Colon (tissue), 2 donors: ENCODE data around the gene TMEM109.

ENCODE experiments used
- FAIRE-seq: peaks from 2 replicates; lab custom pipeline; 2012; peaks lifted over from hg19 to GRCh38; lab: Jason Lieb, UNC
- donor health status: control.
- donor health status: control.

Gene TMEM109

GRCh38 chr11:60926500-60926899 lies 12.5 kb downstream of the TMEM109 start:
- FAIRE-seq, result no peak

- FAIRE-seq, result no peak
Measured at GRCh38 chr11:60927061-60927592, 13.2 kb downstream of the TMEM109 start.

- no peak for FAIRE-seq
Measured at GRCh38 chr11:60927600-60927999, 13.6 kb downstream of the TMEM109 start.

- no peak for FAIRE-seq
Measured at GRCh38 chr11:60928563-60929001, 14.6 kb downstream of the TMEM109 start.

GRCh38 chr11:60929764-60930163 lies 15.8 kb downstream of the TMEM109 start:
- no peak for FAIRE-seq

GRCh38 chr11:60930394-60930793 lies 16.4 kb downstream of the TMEM109 start:
- no peak for FAIRE-seq

GRCh38 chr11:60931917-60932316 lies 18.0 kb downstream of the TMEM109 start:
- no peak for FAIRE-seq

GRCh38 chr11:60932605-60933356 lies 18.8 kb downstream of the TMEM109 start:
- no peak for FAIRE-seq

GRCh38 chr11:60933416-60934123 lies 19.6 kb downstream of the TMEM109 start:
- FAIRE-seq, result no peak

GRCh38 chr11:60934124-60934789 lies 20.3 kb downstream of the TMEM109 start:
- no peak for FAIRE-seq

- no peak for FAIRE-seq
Measured at GRCh38 chr11:60934790-60935605, 21.0 kb downstream of the TMEM109 start.

GRCh38 chr11:60935676-60936442 lies 21.9 kb downstream of the TMEM109 start:
- FAIRE-seq, result no peak

GRCh38 chr11:60936467-60937143 lies 22.6 kb downstream of the TMEM109 start:
- no peak for FAIRE-seq

- no peak for FAIRE-seq
Measured at GRCh38 chr11:60937144-60937527, 23.2 kb downstream of the TMEM109 start.

- FAIRE-seq, result no peak
Measured at GRCh38 chr11:60937811-60938210, 23.9 kb downstream of the TMEM109 start.

- no peak for FAIRE-seq
Measured at GRCh38 chr11:60938500-60938899, 24.5 kb downstream of the TMEM109 start.

- no peak for FAIRE-seq
Measured at GRCh38 chr11:60939301-60939700, 25.3 kb downstream of the TMEM109 start.

- FAIRE-seq, result no peak
Measured at GRCh38 chr11:60939855-60940254, 25.9 kb downstream of the TMEM109 start.

GRCh38 chr11:60941371-60942119 lies 27.6 kb downstream of the TMEM109 start:
- no peak for FAIRE-seq

- FAIRE-seq, result no peak
Measured at GRCh38 chr11:60942219-60942618, 28.3 kb downstream of the TMEM109 start.
